Transverse colon (tissue), 4 donors: Measurements from ENCODE around the gene RAD51D. TPM values are rescaled to one million over a fixed set of nuclear protein-coding genes. Genes with fewer than 3 reads are reported as not detected.
A peak's percentile ranks its signal among the peaks of the same experiment; 100 is the strongest.

Experiments used
- DNase-seq: peaks from one replicate; pipeline ENCODE4 v3.0.0-alpha.2; 2019
- H3K27ac ChIP-seq, 4 donors: fragments of 200-600 bp; sonication (generic); 2 replicates each; pipeline ENCODE4 v1.5.1; 2016 to 2018; ENCODE audit warnings: inconsistent platforms in 4 of 4
- H3K27me3 ChIP-seq: fragments of 200-600 bp; sonication (generic); 2 replicates; pipeline ENCODE4 v1.5.1; 2017; ENCODE audit warnings: inconsistent platforms
- H3K36me3 ChIP-seq, 4 donors: fragments of 200-600 bp; sonication (generic); 2 replicates each; pipeline ENCODE4 v1.5.1; 2017 to 2019; ENCODE audit warnings: inconsistent platforms in 4 of 4
- H3K4me1 ChIP-seq, 4 donors: fragments of 200-600 bp; sonication (generic); 2 replicates each; pipeline ENCODE4 v1.5.1; 2017 to 2020; ENCODE audit warnings: inconsistent platforms in 4 of 4
- H3K4me3 ChIP-seq, 4 donors: fragments of 200-600 bp; sonication (generic); 1 replicate in 1 of 4; 2 replicates in 3 of 4; pipeline versions ENCODE4 v1.5.1 to v1.6.1; 2017 to 2019; ENCODE audit warnings: inconsistent platforms in 4 of 4
- H3K9me3 ChIP-seq, 2 donors: fragments of 200-600 bp; sonication (generic); 2 replicates each; pipeline ENCODE4 v1.5.1; 2017 to 2019; ENCODE audit warnings: inconsistent platforms in 2 of 2
- EP300 ChIP-seq: sonication (generic); formaldehyde crosslinking; IDR thresholded peaks from one replicate; pipeline ENCODE4 v1.6.1; 2017; ENCODE audit warnings: antibody characterized with exemption, low read depth
- POLR2A ChIP-seq: fragments of 450-650 bp; IDR thresholded peaks from one replicate; pipeline ENCODE4 v1.6.1; 2016; ENCODE audit warnings: antibody characterized with exemption, mild to moderate bottlenecking, moderate library complexity
- POLR2AphosphoS5 ChIP-seq, 3 donors: sonication (generic); formaldehyde crosslinking; IDR thresholded peaks; one replicate each; pipeline ENCODE4 v1.6.1; 2016; ENCODE audit warnings: antibody characterized with exemption in 3 of 3
- WGBS, 2 donors: methylation state at CpG; one replicate each; pipeline ENCODE4 v1.1.5; 2018; ENCODE audit warnings: low coverage in 1 of 2; 5-methylcytosine and 5-hydroxymethylcytosine counted together
- in situ Hi-C, 4 donors: fragments of 200-750 bp; cut with MboI; loops; one replicate each; pipeline versions ENCODE4 v1.15.0 to v1.15.1; 2017; ENCODE audit warnings: low sequenced_read_pairs in 3 of 4, low pct_ligation_motif_present in 1 of 4, low pct_unique_long_range_greater_than_20kb in 1 of 4
- intact Hi-C: fragments of 100-400 bp; cut with DNase I; formaldehyde crosslinking; loops from one replicate; pipeline ENCODE4 v1.15.1; 2023; ENCODE audit warnings: low total_unique reads
- total RNA-seq, 4 donors: library from RNA; depleted of rRNA; stranded (reverse); fragments of >200 nt; gene quantifications; one replicate each; pipeline ENCODE4 v1.1.0, GENCODE V29; 2016
- TF ChIP-seq, protein P1 (sequence below), 5 experiments: fragments of 200-600 bp in 3 of 5; fragments of 450-650 bp in 2 of 5; sonication (generic) in 3 of 5; IDR thresholded peaks; 1 replicate in 2 of 5; 2 replicates in 3 of 5; pipeline ENCODE4 v1.5.1; 2016 to 2017; ENCODE audit warnings: antibody characterized with exemption in 5 of 5, inconsistent platforms in 3 of 5, mild to moderate bottlenecking in 2 of 5, moderate library complexity in 1 of 5

Gene RAD51D
- 10 to 100 TPM in 1 of 4 donors, 1 to 10 TPM in 3; 5.6 to 60.3 (median 7.8) TPM for total RNA-seq

DNA sequence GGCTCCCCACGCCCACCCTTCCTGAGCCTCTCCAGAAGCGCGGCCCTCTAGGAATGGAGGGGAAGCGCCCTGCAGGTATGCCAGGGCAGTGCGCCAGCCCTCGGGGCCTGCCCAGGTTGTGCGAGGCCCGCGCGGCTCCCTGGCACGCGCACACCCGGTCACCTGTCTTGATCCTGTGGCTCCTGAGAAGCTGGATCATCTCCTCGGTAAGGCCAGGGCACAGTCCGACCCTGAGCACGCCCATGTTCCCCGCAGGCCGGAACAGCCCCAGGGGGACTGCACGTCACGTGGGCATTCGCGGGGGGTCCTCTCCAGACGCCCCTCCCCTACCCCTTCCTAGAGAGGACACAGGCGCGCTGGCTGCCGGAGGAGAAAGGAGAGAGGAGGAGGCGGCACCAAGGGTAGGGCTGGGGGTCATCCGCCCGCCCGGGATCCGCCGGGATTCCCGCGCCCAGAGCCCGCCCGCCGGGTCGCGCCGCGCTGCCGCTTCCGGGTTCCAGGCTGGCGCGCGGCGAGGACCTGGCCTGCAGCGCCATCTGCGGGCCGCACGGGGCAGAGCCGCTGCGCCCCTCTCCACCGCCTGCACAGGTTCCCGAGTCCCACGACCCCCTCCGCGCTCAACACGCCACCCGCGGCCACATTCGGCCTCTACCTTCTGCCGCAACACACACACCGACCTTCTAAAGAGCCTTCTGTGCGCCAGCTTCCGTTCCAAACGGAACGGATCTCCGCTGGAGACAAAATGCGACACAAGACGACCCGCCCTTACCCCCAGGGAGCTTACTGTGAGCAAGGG is at the start of gene RAD51D:
RAD51D (minus strand) TSS at position 491 of the 796 bp plus-strand sequence; CDS start at position 244, 247 bp downstream.
- peaks cover 9 to 20% (median 14%) of the 10 kb centered on the region in 4 donors for H3K4me1 ChIP-seq
- DNase-seq = peak; percentile 76
- TF ChIP-seq, protein P1, sequence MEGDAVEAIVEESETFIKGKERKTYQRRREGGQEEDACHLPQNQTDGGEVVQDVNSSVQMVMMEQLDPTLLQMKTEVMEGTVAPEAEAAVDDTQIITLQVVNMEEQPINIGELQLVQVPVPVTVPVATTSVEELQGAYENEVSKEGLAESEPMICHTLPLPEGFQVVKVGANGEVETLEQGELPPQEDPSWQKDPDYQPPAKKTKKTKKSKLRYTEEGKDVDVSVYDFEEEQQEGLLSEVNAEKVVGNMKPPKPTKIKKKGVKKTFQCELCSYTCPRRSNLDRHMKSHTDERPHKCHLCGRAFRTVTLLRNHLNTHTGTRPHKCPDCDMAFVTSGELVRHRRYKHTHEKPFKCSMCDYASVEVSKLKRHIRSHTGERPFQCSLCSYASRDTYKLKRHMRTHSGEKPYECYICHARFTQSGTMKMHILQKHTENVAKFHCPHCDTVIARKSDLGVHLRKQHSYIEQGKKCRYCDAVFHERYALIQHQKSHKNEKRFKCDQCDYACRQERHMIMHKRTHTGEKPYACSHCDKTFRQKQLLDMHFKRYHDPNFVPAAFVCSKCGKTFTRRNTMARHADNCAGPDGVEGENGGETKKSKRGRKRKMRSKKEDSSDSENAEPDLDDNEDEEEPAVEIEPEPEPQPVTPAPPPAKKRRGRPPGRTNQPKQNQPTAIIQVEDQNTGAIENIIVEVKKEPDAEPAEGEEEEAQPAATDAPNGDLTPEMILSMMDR (IDR thresholded peaks at IDR 0.05) = peak; percentile 70 to 95 (median 88)
- TF ChIP-seq POLR2A = peak; percentile 14
- peak in 2 of 3 donors; percentile 8 to 31 for TF ChIP-seq POLR2AphosphoS5 (IDR thresholded peaks at IDR 0.05)
- TF ChIP-seq EP300 = no peak
- in situ Hi-C loops = loop anchor here in 3 of 4 donors (5.0 to 25.0 kb wide), 6 partner anchors 457 to 697 kb away; no protein-coding TSS in a partner anchor
- intact Hi-C loops = loop anchor here (2.0 to 10.0 kb wide), 2 partner anchors 577 to 695 kb away; no protein-coding TSS in a partner anchor
- H3K27me3 ChIP-seq = no peaks in the 10 kb centered on the region
- H3K36me3 ChIP-seq = no peaks in the 10 kb centered on the region
- 2% methylated on average over 45 of the region's 72 CpGs; no CpG with 5 or more reads in 1 of the 2 donors for WGBS, 2 donors
- H3K9me3 ChIP-seq = no peaks in the 10 kb centered on the region
- peak within 1 kb of the TSS; percentile 61 to 87 (median 74) for H3K4me3 ChIP-seq
- peak within 1 kb of the TSS; percentile 69 to 82 (median 78) for H3K27ac ChIP-seq

DNA sequence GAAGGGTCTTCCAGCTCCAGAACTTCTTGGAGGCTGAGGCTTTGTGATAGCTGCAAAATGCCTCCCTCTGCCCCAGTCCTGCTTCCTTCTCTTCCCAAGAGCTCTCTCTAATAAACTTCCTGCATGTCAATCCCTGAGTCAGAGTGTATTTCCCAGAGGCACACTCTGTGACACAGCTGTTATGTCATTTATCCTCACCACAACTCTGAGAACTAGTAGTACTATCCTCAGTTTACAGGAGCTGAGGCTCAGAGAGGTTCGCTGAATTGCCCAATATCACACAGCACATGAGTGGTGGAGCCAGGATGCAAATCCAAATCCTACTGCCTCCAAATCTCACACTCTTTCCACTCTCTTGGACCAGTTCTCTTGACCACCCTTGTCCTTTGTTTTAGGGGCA is 48.0 kb upstream of the RAD51D start:
- no peak overlapping the region for H3K27ac ChIP-seq
- no peaks in the 10 kb centered on the region for H3K27me3 ChIP-seq
- H3K4me1 ChIP-seq = no peaks in the 10 kb centered on the region
- 85% methylated on average over 1 of the region's 1 CpG; no CpG with 5 or more reads in 1 of the 2 donors for WGBS, 2 donors
- intact Hi-C loops (no loop called here), in situ Hi-C loops (loop anchor here in 3 of 4 donors (10.0 to 25.0 kb wide), 3 partner anchors 367 to 570 kb away; partner anchors contain the start of genes SLFN12L (in 3 of the 3) and RASL10B (in 1 of the 3))
- no peak for TF ChIP-seq POLR2AphosphoS5 (IDR thresholded peaks at IDR 0.05)
- TF ChIP-seq, protein P1 (IDR thresholded peaks at IDR 0.05) = no peak
- no peak for TF ChIP-seq POLR2A
- TF ChIP-seq EP300 = no peak
- H3K9me3 ChIP-seq = no peaks in the 10 kb centered on the region
- H3K4me3 ChIP-seq = no peak overlapping the region
- DNase-seq = no peak
- H3K36me3 ChIP-seq = no peaks in the 10 kb centered on the region

DNA sequence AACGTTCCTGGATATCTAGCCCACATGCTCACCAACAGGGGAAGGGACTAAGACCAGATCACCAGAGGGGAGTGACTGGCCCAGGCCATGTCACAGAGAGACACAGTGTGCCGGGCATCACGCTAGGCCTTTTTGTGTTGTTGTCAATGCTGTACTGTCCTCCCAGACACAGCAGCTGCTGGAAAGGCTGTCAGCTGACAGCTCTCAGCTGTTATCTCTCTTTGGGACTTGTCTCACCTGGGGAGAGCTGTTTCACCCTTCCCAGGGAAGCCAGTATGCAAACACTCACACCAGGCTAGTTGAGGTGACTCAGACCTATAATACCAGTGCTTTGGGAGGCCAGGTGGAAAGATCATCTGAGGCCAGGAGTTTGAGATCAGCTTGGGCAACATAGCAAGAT is 47.4 kb upstream of the RAD51D start:
- no peaks in the 10 kb centered on the region for H3K4me1 ChIP-seq
- in situ Hi-C loops (loop anchor here in 3 of 4 donors (10.0 to 25.0 kb wide), 3 partner anchors 368 to 570 kb away; partner anchors contain the start of genes SLFN12L (in 3 of the 3) and RASL10B (in 1 of the 3)), intact Hi-C loops (no loop called here)
- no peaks in the 10 kb centered on the region for H3K36me3 ChIP-seq
- H3K9me3 ChIP-seq = no peaks in the 10 kb centered on the region
- H3K27me3 ChIP-seq = no peaks in the 10 kb centered on the region
- 49% methylated on average over 3 of the region's 3 CpGs; no CpG with 5 or more reads in 1 of the 2 donors for whole genome bisulfite sequencing, 2 donors
- no peak overlapping the region for H3K27ac ChIP-seq
- DNase-seq = no peak
- no peak overlapping the region for H3K4me3 ChIP-seq
- TF ChIP-seq POLR2AphosphoS5 (IDR thresholded peaks at IDR 0.05) = no peak
- no peak for TF ChIP-seq POLR2A
- TF ChIP-seq, protein P1 (IDR thresholded peaks at IDR 0.05) = no peak
- TF ChIP-seq EP300 = no peak

DNA sequence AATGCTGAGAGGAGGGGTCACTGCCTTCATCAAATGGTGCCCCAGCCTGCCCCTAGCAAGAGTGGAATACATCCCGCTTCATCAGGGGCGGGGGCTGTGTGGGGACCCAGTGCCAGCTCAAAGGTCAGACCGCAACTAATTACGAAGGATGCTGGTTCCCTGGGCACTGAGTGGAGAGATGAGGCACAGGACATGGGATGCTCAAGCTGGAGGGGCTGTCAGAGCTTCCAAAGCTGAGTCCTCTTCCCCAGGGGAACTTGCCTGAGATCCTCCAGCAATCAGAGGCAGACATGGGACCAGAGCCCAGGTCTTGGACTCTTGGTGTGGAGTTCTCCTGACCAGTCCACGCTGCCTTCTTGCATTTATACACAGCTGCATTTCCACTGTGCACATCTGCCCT is 46.9 kb upstream of the RAD51D start:
- TF ChIP-seq, protein P1 (IDR thresholded peaks at IDR 0.05) = no peak
- TF ChIP-seq POLR2AphosphoS5 (IDR thresholded peaks at IDR 0.05) (no peak), EP300 (no peak), POLR2A (no peak)
- in situ Hi-C loops (loop anchor here in 3 of 4 donors (10.0 to 25.0 kb wide), 3 partner anchors 368 to 571 kb away; partner anchors contain the start of genes SLFN12L (in 3 of the 3) and RASL10B (in 1 of the 3)), intact Hi-C loops (no loop called here)
- H3K4me3 ChIP-seq = no peak overlapping the region
- no peak overlapping the region for H3K27ac ChIP-seq
- no peaks in the 10 kb centered on the region for H3K27me3 ChIP-seq
- no peaks in the 10 kb centered on the region for H3K9me3 ChIP-seq
- no peaks in the 10 kb centered on the region for H3K4me1 ChIP-seq
- no peak for DNase-seq
- no peaks in the 10 kb centered on the region for H3K36me3 ChIP-seq
- WGBS, 2 donors = 47% methylated on average over 5 of the region's 5 CpGs; no CpG with 5 or more reads in 1 of the 2 donors
